ENCODE measurements around the gene ERGIC1.

ERGIC1 gene

GRCh38 chr5:172821340-172821985 lies 12.6 kb upstream of the ERGIC1 start:
- H3K4me1 ChIP-seq (ENCODE audit: control insufficient read depth, low read length): no peaks in the 10 kb centered on the region
- no peaks in the 10 kb centered on the region for H3K9me2 ChIP-seq (replicated peaks; ENCODE audit: control insufficient read depth, low read length)
- H3K79me2 ChIP-seq (ENCODE audit: control insufficient read depth, low read length): no peaks in the 10 kb centered on the region
- H3K36me3 ChIP-seq (ENCODE audit: control insufficient read depth, low read length): no peaks in the 10 kb centered on the region
- H3F3A ChIP-seq (ENCODE audit: control insufficient read depth, insufficient read depth): no peaks in the 10 kb centered on the region
- H4K20me1 ChIP-seq (ENCODE audit: control insufficient read depth, insufficient read depth, low read depth, low read length): no peaks in the 10 kb centered on the region
- peaks cover 2% of the 10 kb centered on the region; the same call in 1 of the 2 replicates for H3K27me3 ChIP-seq (ENCODE audit: control insufficient read depth, low read length)
- no peak overlapping the region for H3K27ac ChIP-seq (ENCODE audit: low read depth, low read length)
- no peak overlapping the region for H3K4me3 ChIP-seq (ENCODE audit: low read length)
- no peak overlapping the region for H3K4me2 ChIP-seq (ENCODE audit: low read length)
- H3K9me3 ChIP-seq (ENCODE audit: control insufficient read depth, insufficient read depth, low read length): peaks cover 14% of the 10 kb centered on the region
- TF ChIP-seq EZH2phosphoT487 (IDR thresholded peaks at IDR 0.05; ENCODE audit: borderline replicate concordance, low read length) (no peak), CTCF (IDR thresholded peaks at IDR 0.05; ENCODE audit: low read depth, low read length, poor library complexity, severe bottlenecking) (no peak)

GRCh38 chr5:172823840-172824362 lies 10.2 kb upstream of the ERGIC1 start:
- no peak overlapping the region for H3K4me2 ChIP-seq (ENCODE audit: low read length)
- no peak overlapping the region for H3K27ac ChIP-seq (ENCODE audit: low read depth, low read length)
- H4K20me1 ChIP-seq (ENCODE audit: control insufficient read depth, insufficient read depth, low read depth, low read length): no peaks in the 10 kb centered on the region
- no peaks in the 10 kb centered on the region for H3K4me1 ChIP-seq (ENCODE audit: control insufficient read depth, low read length)
- H3F3A ChIP-seq (ENCODE audit: control insufficient read depth, insufficient read depth): no peaks in the 10 kb centered on the region
- TF ChIP-seq EZH2phosphoT487 (IDR thresholded peaks at IDR 0.05; ENCODE audit: borderline replicate concordance, low read length): no peak
- no peaks in the 10 kb centered on the region for H3K27me3 ChIP-seq (ENCODE audit: control insufficient read depth, low read length)
- H3K9me3 ChIP-seq (ENCODE audit: control insufficient read depth, insufficient read depth, low read length): peaks cover 14% of the 10 kb centered on the region
- no peak overlapping the region for H3K4me3 ChIP-seq (ENCODE audit: low read length)
- no peaks in the 10 kb centered on the region for H3K36me3 ChIP-seq (ENCODE audit: control insufficient read depth, low read length)
- no peaks in the 10 kb centered on the region for H3K79me2 ChIP-seq (ENCODE audit: control insufficient read depth, low read length)
- no peaks in the 10 kb centered on the region for H3K9me2 ChIP-seq (replicated peaks; ENCODE audit: control insufficient read depth, low read length)

GRCh38 chr5:172825610-172826204 lies 8.3 kb upstream of the ERGIC1 start:
- Histone ChIP-seq H3K4me1 (ENCODE audit: control insufficient read depth, low read length) (no peaks in the 10 kb centered on the region), H3K4me2 (ENCODE audit: low read length) (no peak overlapping the region), H3K9me2 (replicated peaks; ENCODE audit: control insufficient read depth, low read length) (no peaks in the 10 kb centered on the region), H3K27me3 (ENCODE audit: control insufficient read depth, low read length) (no peaks in the 10 kb centered on the region), H3K4me3 (ENCODE audit: low read length) (no peak overlapping the region), H3F3A (ENCODE audit: control insufficient read depth, insufficient read depth) (no peaks in the 10 kb centered on the region), H3K27ac (ENCODE audit: low read depth, low read length) (no peak overlapping the region), H3K79me2 (ENCODE audit: control insufficient read depth, low read length) (no peaks in the 10 kb centered on the region), H4K20me1 (ENCODE audit: control insufficient read depth, insufficient read depth, low read depth, low read length) (no peaks in the 10 kb centered on the region), H3K36me3 (ENCODE audit: control insufficient read depth, low read length) (no peaks in the 10 kb centered on the region), H3K9me3 (ENCODE audit: control insufficient read depth, insufficient read depth, low read length) (peaks cover 14% of the 10 kb centered on the region)
- TF ChIP-seq CTCF (IDR thresholded peaks at IDR 0.05; ENCODE audit: low read depth, low read length, poor library complexity, severe bottlenecking): no peak
- TF ChIP-seq EZH2phosphoT487 (IDR thresholded peaks at IDR 0.05; ENCODE audit: borderline replicate concordance, low read length): no peak

- H3K27me3 ChIP-seq (ENCODE audit: control insufficient read depth, low read length): no peaks in the 10 kb centered on the region
- no peak overlapping the region for H3K4me2 ChIP-seq (ENCODE audit: low read length)
- H3K27ac ChIP-seq (ENCODE audit: low read depth, low read length): no peak overlapping the region
- no peaks in the 10 kb centered on the region for H3K9me2 ChIP-seq (replicated peaks; ENCODE audit: control insufficient read depth, low read length)
- H3K36me3 ChIP-seq (ENCODE audit: control insufficient read depth, low read length): no peaks in the 10 kb centered on the region
- no peak overlapping the region for H3K4me3 ChIP-seq (ENCODE audit: low read length)
- H4K20me1 ChIP-seq (ENCODE audit: control insufficient read depth, insufficient read depth, low read depth, low read length): no peaks in the 10 kb centered on the region
- H3K9me3 ChIP-seq (ENCODE audit: control insufficient read depth, insufficient read depth, low read length): peaks cover 14% of the 10 kb centered on the region
- TF ChIP-seq EZH2phosphoT487 (IDR thresholded peaks at IDR 0.05; ENCODE audit: borderline replicate concordance, low read length) (no peak), CTCF (IDR thresholded peaks at IDR 0.05; ENCODE audit: low read depth, low read length, poor library complexity, severe bottlenecking) (no peak)
- no peaks in the 10 kb centered on the region for H3K79me2 ChIP-seq (ENCODE audit: control insufficient read depth, low read length)
- no peaks in the 10 kb centered on the region for H3F3A ChIP-seq (ENCODE audit: control insufficient read depth, insufficient read depth)
- no peaks in the 10 kb centered on the region for H3K4me1 ChIP-seq (ENCODE audit: control insufficient read depth, low read length)
These were observed 6.2 kb upstream of the ERGIC1 start for GRCh38 chr5:172827841-172828240.
